Kidney (tissue), 14 donors: ENCODE data around the gene MN1. TPM values are rescaled to one million over a fixed set of nuclear protein-coding genes. Genes with fewer than 3 reads are reported as not detected.

Experiments
- DNase-seq, 5 donors: peaks; one replicate each; pipeline ENCODE4 v3.0.0-alpha.2; 2013 to 2020
- FAIRE-seq: peaks from 2 replicates; lab custom pipeline; 2012; peaks lifted over from hg19 to GRCh38; lab: Jason Lieb, UNC
- H3K27ac ChIP-seq, 2 donors: one replicate each; pipeline ENCODE4 v1.7.0; 2013; ENCODE audit warnings: low read depth in 2 of 2, low read length in 2 of 2, inconsistent platforms in 1 of 2
- H3K27me3 ChIP-seq: one replicate; pipeline ENCODE4 v1.7.1; 2013; ENCODE audit warnings: low read length, inconsistent platforms; ENCODE audit not compliant: control insufficient read depth, insufficient read depth
- H3K36me3 ChIP-seq, 3 donors: one replicate each; pipeline versions ENCODE4 v1.7.0 to v1.7.1; 2013; ENCODE audit warnings: low read length in 3 of 3, control low read depth in 1 of 3, inconsistent platforms in 1 of 3; ENCODE audit not compliant: insufficient read depth in 3 of 3, control insufficient read depth in 2 of 3
- H3K4me1 ChIP-seq, 3 donors: one replicate each; pipeline versions ENCODE4 v1.7.0 to v1.7.1; 2013; ENCODE audit warnings: low read length in 3 of 3, inconsistent platforms in 1 of 3, low read depth in 1 of 3; ENCODE audit not compliant: control insufficient read depth in 2 of 3, insufficient read depth in 2 of 3
- H3K4me3 ChIP-seq, 3 donors: one replicate each; pipeline versions ENCODE4 v1.7.0 to v1.8.1; 2013; ENCODE audit warnings: low read length in 3 of 3, control low read depth in 1 of 3, inconsistent platforms in 1 of 3
- H3K9ac ChIP-seq, 3 donors: one replicate each; pipeline versions ENCODE4 v1.7.0 to v1.7.1; 2013; ENCODE audit warnings: low read length in 3 of 3, control low read depth in 1 of 3, inconsistent platforms in 1 of 3
- H3K9me3 ChIP-seq, 3 donors: one replicate each; pipeline versions ENCODE4 v1.7.0 to v1.7.1; 2013; ENCODE audit warnings: low read length in 3 of 3, control low read depth in 1 of 3, inconsistent platforms in 1 of 3; ENCODE audit not compliant: control insufficient read depth in 2 of 3, insufficient read depth in 1 of 3
- CTCF ChIP-seq: IDR thresholded peaks from 3 replicates; pipeline ENCODE4 v1.5.1; 2012; ENCODE audit warnings: mild to moderate bottlenecking, moderate library complexity, borderline replicate concordance; ENCODE audit not compliant: insufficient read depth; ENCODE audit errors: extremely low read depth
- intact Hi-C: fragments of 100-400 bp; cut with DNase I; formaldehyde crosslinking; loops from one replicate; pipeline ENCODE4 v1.11.1; 2022
- polyA plus RNA-seq: library from polyadenylated mRNA; stranded (reverse); fragments of 350-450 nt; fragmentation: Illumina TruSeq; extraction: RNeasy Lipid Tissue Mini Kit (QIAGEN cat#74804); gene quantifications from one replicate; pipeline ENCODE4 v1.2.3, GENCODE V29; 2014; ENCODE audit warnings: low read depth, low replicate concordance; ENCODE audit not compliant: insufficient read depth
- total RNA-seq: library from RNA; stranded (reverse); fragmentation: NEBNext Ultra II Directional; extraction: Animal tissue kit (Norgen Biotek cat#: 25700); gene quantifications from one replicate; pipeline ENCODE4 v1.2.1, GENCODE V29; 2021
- donor health status: control.
- donor health status: control.
- donor health status: control.
- donor health status: control.
- donor health status: control.
- donor health status: DM: yes; HTN: yes; CAD: no.
- donor health status: Normal renal cell carcinoma (clear cell type).

The MN1 gene
- total and polyA plus RNA-seq, 2 donors from 2014 or later: 0.92 to 3.2 TPM

- H3K27me3 ChIP-seq: peaks cover 3% of the 10 kb centered on the region
- peak overlapping the region in 2 of 3 donors; percentile 2 to 56 for H3K4me3 ChIP-seq
- H3K27ac ChIP-seq: peak overlapping the region; percentile 53 to 57
- intact Hi-C loops: no loop called here
- H3K36me3 ChIP-seq: no peaks in the 10 kb centered on the region
- H3K9me3 ChIP-seq: no peaks in the 10 kb centered on the region
- peak in 3 of 5 donors; percentile 25 to 77 (median 51) for DNase-seq
- no peak for TF ChIP-seq CTCF
- H3K4me1 ChIP-seq: peaks cover 0 to 8% (median 0%) of the 10 kb centered on the region in 3 donors
- H3K9ac ChIP-seq: no peak overlapping the region
- FAIRE-seq: no peak
Measured at GRCh38 chr22:27800250-27801201, 1.0 kb downstream of the MN1 start.

- Histone ChIP-seq H3K4me1 (peaks cover 0 to 8% (median 0%) of the 10 kb centered on the region in 3 donors), H3K36me3 (no peaks in the 10 kb centered on the region), H3K27ac (no peak overlapping the region), H3K4me3 (peak overlapping the region in 2 of 3 donors; percentile 2 to 56), H3K27me3 (peaks cover 4% of the 10 kb centered on the region), H3K9ac (no peak overlapping the region), H3K9me3 (no peaks in the 10 kb centered on the region)
- FAIRE-seq: no peak
- DNase-seq: peak in 4 of 5 donors; percentile 60 to 78 (median 66)
- TF ChIP-seq CTCF: no peak
- intact Hi-C loops: no loop called here
Measured at GRCh38 chr22:27799827-27800249, 1.7 kb downstream of the MN1 start.

- FAIRE-seq (no peak), DNase-seq (peak; percentile 53 to 81 (median 67))
- no peak overlapping the region for H3K27ac ChIP-seq
- H3K36me3 ChIP-seq: no peaks in the 10 kb centered on the region
- TF ChIP-seq CTCF: no peak
- H3K9ac ChIP-seq: no peak overlapping the region
- H3K4me3 ChIP-seq: peak overlapping the region in 1 of 3 donors; percentile 56
- intact Hi-C loops: no loop called here
- H3K9me3 ChIP-seq: no peaks in the 10 kb centered on the region
- peaks cover 0 to 8% (median 0%) of the 10 kb centered on the region in 3 donors for H3K4me1 ChIP-seq
- peaks cover 4% of the 10 kb centered on the region for H3K27me3 ChIP-seq
Measured at GRCh38 chr22:27799015-27799826, 2.3 kb downstream of the MN1 start.
